HepG2 (cell line): Measurements from ENCODE around the gene TUBB4B. TPM values are rescaled to one million over a fixed set of nuclear protein-coding genes. Genes with fewer than 3 reads are reported as not detected.
A peak's percentile ranks its signal among the peaks of the same experiment; 100 is the strongest.

Experiments used
- CEBPB ChIP-seq: IDR thresholded peaks from 2 replicates; pipeline ENCODE4 v1.6.1; 2011; ENCODE audit warnings: low read depth, low read length, improper control_type of control experiment, borderline replicate concordance
- ERF ChIP-seq: IDR thresholded peaks from 2 replicates; pipeline ENCODE4 v1.6.1; 2018; ENCODE audit warnings: missing biosample characterization, missing genetic modification reagents
- HDAC2 ChIP-seq: sonication (generic); formaldehyde crosslinking; IDR thresholded peaks from 2 replicates; pipeline ENCODE4 v1.4.0; 2020; ENCODE audit warnings: missing genetic modification reagents
- MATR3 ChIP-seq: sonication (generic); formaldehyde crosslinking; IDR thresholded peaks from 2 replicates; pipeline ENCODE4 v1.4.0; 2020; ENCODE audit warnings: missing genetic modification reagents
- NCOA2 ChIP-seq: sonication (generic); formaldehyde crosslinking; IDR thresholded peaks from 2 replicates; pipeline ENCODE4 v1.8.0; 2022; ENCODE audit warnings: inconsistent platforms
- NFATC3 ChIP-seq: sonication (generic); formaldehyde crosslinking; IDR thresholded peaks from 2 replicates; pipeline ENCODE4 v1.5.1; 2020; ENCODE audit warnings: mild to moderate bottlenecking, missing genetic modification reagents
- PBX2 ChIP-seq: IDR thresholded peaks from 2 replicates; pipeline ENCODE4 v1.6.1; 2016; ENCODE audit warnings: control low read depth
- PCBP1 ChIP-seq: fragments of 200-400 bp; formaldehyde crosslinking; IDR thresholded peaks from 2 replicates; pipeline ENCODE4 v1.6.1; 2017; ENCODE audit warnings: mild to moderate bottlenecking, low read depth, low read length, borderline replicate concordance
- SKIL ChIP-seq: sonication (generic); formaldehyde crosslinking; IDR thresholded peaks from 2 replicates; pipeline ENCODE4 v1.8.0; 2022; ENCODE audit warnings: missing genetic modification reagents, mild to moderate bottlenecking, moderate library complexity, borderline replicate concordance
- ZBTB33 ChIP-seq: sonication (generic); formaldehyde crosslinking; IDR thresholded peaks from 2 replicates; pipeline ENCODE4 v1.4.0; 2020; ENCODE audit warnings: missing genetic modification reagents
- ZBTB42 ChIP-seq: sonication (generic); formaldehyde crosslinking; IDR thresholded peaks from 2 replicates; pipeline ENCODE4 v1.5.0; 2020; ENCODE audit warnings: mild to moderate bottlenecking, missing genetic modification reagents
- ZNF33B ChIP-seq: sonication (generic); formaldehyde crosslinking; IDR thresholded peaks from 2 replicates; pipeline ENCODE4 v1.5.1; 2020; ENCODE audit warnings: mild to moderate bottlenecking, missing genetic modification reagents
- ZNF367 ChIP-seq: sonication (generic); formaldehyde crosslinking; IDR thresholded peaks from 2 replicates; pipeline ENCODE4 v1.4.0; 2020; ENCODE audit warnings: missing genetic modification reagents, borderline replicate concordance
- ZNF414 ChIP-seq: sonication (generic); formaldehyde crosslinking; IDR thresholded peaks from 2 replicates; pipeline ENCODE4 v1.5.0; 2020; ENCODE audit warnings: missing genetic modification reagents
- ZNF446 ChIP-seq: sonication (generic); formaldehyde crosslinking; IDR thresholded peaks from 2 replicates; pipeline ENCODE4 v1.5.0; 2020; ENCODE audit warnings: mild to moderate bottlenecking, missing genetic modification reagents
- ZNF556 ChIP-seq: sonication (generic); formaldehyde crosslinking; IDR thresholded peaks from 2 replicates; pipeline ENCODE4 v1.4.0; 2020; ENCODE audit warnings: mild to moderate bottlenecking, missing genetic modification reagents, borderline replicate concordance
- ZNF569 ChIP-seq: sonication (generic); formaldehyde crosslinking; IDR thresholded peaks from 2 replicates; pipeline ENCODE4 v1.5.0; 2020; ENCODE audit warnings: mild to moderate bottlenecking, missing genetic modification reagents, moderate library complexity, borderline replicate concordance
- ZNF850 ChIP-seq: sonication (generic); formaldehyde crosslinking; conservative IDR thresholded peaks from 2 replicates; pipeline ENCODE4 v1.9.0; 2021; ENCODE audit warnings: mild to moderate bottlenecking, missing genetic modification reagents
- ZSCAN30 ChIP-seq: sonication (generic); formaldehyde crosslinking; IDR thresholded peaks from 2 replicates; pipeline ENCODE4 v1.5.0; 2020; ENCODE audit warnings: mild to moderate bottlenecking, missing genetic modification reagents
- polyA plus RNA-seq, 8 experiments: library from polyadenylated mRNA; depleted of rRNA in 3 of 8; stranded (reverse) in 7 of 8; unstranded in 1 of 8; fragments of >200 nt; fragmentation: Illumina TruSeq in 4 of 8; extraction: Trizol in 4 of 8; gene quantifications; 2 replicates each; pipeline versions ENCODE4 v1.2.1 to v1.2.3, GENCODE V29; 2011 to 2016; ENCODE audit warnings: low read depth in 4 of 8, missing spikeins in 1 of 8, mixed read lengths in 1 of 8; ENCODE audit not compliant: insufficient read depth in 1 of 8
- total RNA-seq, 5 experiments: library from RNA; depleted of rRNA; stranded (reverse); fragments of >200 nt; fragmentation: Illumina TruSeq; extraction: Trizol; gene quantifications; 2 replicates each; pipeline ENCODE4 v1.2.3, GENCODE V29; 2016; ENCODE audit warnings: low read depth in 1 of 5
- TF ChIP-seq, protein P1 (sequence below): sonication (generic); formaldehyde crosslinking; IDR thresholded peaks from 2 replicates; pipeline ENCODE4 v1.9.0; 2021; ENCODE audit warnings: missing genetic modification reagents, borderline replicate concordance
- TF ChIP-seq, protein P2 (sequence below): sonication (generic); formaldehyde crosslinking; IDR thresholded peaks from 2 replicates; pipeline ENCODE4 v1.4.0; 2020; ENCODE audit warnings: low read depth, mild to moderate bottlenecking, missing genetic modification reagents

TUBB4B gene
- total and polyA plus RNA-seq, 2 of the 13 experiments (the other 11 are each of a cell fraction or from before 2014, with no cell fraction given) = 182 to 412 TPM

DNA sequence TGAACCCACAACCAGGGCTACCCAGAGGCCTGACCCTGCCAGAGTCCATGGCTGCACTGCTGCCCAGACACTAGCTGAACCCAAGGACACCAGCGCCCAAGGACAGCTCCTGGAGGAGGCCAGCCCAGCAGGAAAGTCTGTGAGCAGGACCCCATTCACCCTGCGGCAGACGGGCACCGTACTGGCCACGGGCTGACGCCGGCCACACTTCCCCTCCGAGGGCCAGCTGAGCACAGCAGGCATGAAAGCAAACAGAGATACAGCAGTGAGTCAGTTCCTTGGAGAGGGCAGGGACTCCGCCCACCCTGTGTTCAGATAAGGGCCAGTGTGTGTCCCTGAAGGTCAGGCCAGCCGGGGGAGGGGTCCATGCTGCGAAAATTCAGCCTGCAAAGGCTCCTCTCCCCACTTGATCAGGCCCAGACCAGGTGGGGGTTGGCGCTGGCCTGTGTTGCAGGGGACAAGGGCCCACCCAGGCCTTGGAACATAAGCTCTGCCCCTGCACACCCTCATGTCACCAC is 22.3 kb upstream of the TUBB4B start (continued):
- TF ChIP-seq, protein P1, sequence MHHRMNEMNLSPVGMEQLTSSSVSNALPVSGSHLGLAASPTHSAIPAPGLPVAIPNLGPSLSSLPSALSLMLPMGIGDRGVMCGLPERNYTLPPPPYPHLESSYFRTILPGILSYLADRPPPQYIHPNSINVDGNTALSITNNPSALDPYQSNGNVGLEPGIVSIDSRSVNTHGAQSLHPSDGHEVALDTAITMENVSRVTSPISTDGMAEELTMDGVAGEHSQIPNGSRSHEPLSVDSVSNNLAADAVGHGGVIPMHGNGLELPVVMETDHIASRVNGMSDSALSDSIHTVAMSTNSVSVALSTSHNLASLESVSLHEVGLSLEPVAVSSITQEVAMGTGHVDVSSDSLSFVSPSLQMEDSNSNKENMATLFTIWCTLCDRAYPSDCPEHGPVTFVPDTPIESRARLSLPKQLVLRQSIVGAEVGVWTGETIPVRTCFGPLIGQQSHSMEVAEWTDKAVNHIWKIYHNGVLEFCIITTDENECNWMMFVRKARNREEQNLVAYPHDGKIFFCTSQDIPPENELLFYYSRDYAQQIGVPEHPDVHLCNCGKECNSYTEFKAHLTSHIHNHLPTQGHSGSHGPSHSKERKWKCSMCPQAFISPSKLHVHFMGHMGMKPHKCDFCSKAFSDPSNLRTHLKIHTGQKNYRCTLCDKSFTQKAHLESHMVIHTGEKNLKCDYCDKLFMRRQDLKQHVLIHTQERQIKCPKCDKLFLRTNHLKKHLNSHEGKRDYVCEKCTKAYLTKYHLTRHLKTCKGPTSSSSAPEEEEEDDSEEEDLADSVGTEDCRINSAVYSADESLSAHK (CRISPR knock-in tag) = no peak
- no peak for TF ChIP-seq ZSCAN30 (CRISPR knock-in tag)
- TF ChIP-seq ZBTB33 (CRISPR knock-in tag) = no peak; the same call in 1 of the 2 replicates
- TF ChIP-seq ZNF569 (CRISPR knock-in tag) = no peak
- TF ChIP-seq CEBPB = no peak
- TF ChIP-seq ZBTB42 = no peak
- no peak for TF ChIP-seq ZNF556 (CRISPR knock-in tag)
- TF ChIP-seq PBX2 (CRISPR knock-in tag) = no peak
- peak; percentile 70 for TF ChIP-seq NCOA2
- peak; percentile 75 for TF ChIP-seq HDAC2 (CRISPR knock-in tag)
- TF ChIP-seq ERF (CRISPR knock-in tag) = no peak
- TF ChIP-seq ZNF367 (CRISPR knock-in tag) = no peak
- TF ChIP-seq ZNF446 = no peak
- TF ChIP-seq NFATC3 (CRISPR knock-in tag) = no peak
- TF ChIP-seq, protein P2, sequence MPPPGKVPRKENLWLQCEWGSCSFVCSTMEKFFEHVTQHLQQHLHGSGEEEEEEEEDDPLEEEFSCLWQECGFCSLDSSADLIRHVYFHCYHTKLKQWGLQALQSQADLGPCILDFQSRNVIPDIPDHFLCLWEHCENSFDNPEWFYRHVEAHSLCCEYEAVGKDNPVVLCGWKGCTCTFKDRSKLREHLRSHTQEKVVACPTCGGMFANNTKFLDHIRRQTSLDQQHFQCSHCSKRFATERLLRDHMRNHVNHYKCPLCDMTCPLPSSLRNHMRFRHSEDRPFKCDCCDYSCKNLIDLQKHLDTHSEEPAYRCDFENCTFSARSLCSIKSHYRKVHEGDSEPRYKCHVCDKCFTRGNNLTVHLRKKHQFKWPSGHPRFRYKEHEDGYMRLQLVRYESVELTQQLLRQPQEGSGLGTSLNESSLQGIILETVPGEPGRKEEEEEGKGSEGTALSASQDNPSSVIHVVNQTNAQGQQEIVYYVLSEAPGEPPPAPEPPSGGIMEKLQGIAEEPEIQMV = no peak
- no peak for TF ChIP-seq MATR3
- peak; percentile 88 for TF ChIP-seq SKIL (CRISPR knock-in tag)
- no peak for TF ChIP-seq ZNF414
- TF ChIP-seq ZNF850 (CRISPR knock-in tag) = no peak
- TF ChIP-seq PCBP1 = no peak
- no peak for TF ChIP-seq ZNF33B (CRISPR knock-in tag)
